AG10803 (cell line): ENCODE measurements around the gene RARRES1.
A peak's percentile ranks its signal among the peaks of the same experiment; 100 is the strongest.

Experiments used
- DNase-seq: peaks from one replicate; pipeline ENCODE4 v3.0.0; 2010; ENCODE audit warnings: low read depth
- H3K4me3 ChIP-seq: 2 replicates; pipeline ENCODE4 v1.5.1; 2011; ENCODE audit warnings: mild to moderate bottlenecking, low read length, control low read depth
- TF ChIP-seq, protein P1 (sequence below): conservative IDR thresholded peaks from 2 replicates; pipeline ENCODE4 v1.5.1; 2011; ENCODE audit warnings: mild to moderate bottlenecking, low read length, control low read depth, inconsistent platforms

RARRES1 gene

DNA sequence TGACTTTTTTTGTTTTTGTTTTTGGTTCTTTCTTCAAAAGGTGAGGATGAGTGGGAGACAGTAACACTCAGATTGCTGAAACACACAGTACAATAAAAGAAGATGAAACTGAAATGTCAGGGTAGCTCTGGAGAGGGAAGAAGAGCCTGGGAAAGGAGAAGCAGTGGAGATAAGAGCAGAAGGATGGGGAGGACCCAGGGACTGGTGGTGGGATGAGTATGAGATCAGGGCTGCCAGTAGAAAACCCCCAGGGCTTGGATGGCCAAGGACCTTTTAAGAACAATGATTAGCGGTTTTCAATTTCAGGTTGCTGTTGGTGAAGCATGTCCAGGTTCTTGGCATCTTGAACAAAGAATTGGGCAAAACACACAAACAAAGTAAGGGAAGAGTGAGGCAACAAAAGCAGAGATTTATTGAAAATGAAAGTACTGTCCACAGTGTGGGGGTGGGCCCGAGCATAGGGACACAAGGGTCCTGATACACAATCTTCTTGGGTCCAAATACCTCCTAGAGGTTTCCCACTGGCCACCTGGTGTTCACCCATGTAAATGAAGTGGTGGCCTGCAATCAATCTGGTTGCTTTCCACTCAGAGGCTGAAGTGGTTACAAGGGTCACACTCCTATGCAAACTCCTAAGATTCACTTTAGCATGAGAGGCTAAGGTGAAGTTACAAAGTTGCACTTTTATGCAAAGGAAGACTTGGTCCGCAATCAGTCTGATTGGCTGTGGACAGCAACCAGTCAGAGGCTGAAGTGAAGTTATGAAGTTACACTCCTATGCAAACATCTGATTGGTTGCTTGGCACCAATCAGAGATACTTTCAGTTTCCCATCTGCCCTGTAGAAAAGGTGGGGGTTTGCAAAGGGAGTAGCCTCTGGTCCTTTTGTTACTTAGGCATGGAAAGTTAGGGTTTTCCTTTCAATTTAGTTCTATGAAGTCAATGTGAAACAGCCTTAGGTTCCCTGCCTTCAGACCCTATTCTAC is 43.5 kb upstream of the RARRES1 start:
- no peak for DNase-seq
- TF ChIP-seq, protein P1, sequence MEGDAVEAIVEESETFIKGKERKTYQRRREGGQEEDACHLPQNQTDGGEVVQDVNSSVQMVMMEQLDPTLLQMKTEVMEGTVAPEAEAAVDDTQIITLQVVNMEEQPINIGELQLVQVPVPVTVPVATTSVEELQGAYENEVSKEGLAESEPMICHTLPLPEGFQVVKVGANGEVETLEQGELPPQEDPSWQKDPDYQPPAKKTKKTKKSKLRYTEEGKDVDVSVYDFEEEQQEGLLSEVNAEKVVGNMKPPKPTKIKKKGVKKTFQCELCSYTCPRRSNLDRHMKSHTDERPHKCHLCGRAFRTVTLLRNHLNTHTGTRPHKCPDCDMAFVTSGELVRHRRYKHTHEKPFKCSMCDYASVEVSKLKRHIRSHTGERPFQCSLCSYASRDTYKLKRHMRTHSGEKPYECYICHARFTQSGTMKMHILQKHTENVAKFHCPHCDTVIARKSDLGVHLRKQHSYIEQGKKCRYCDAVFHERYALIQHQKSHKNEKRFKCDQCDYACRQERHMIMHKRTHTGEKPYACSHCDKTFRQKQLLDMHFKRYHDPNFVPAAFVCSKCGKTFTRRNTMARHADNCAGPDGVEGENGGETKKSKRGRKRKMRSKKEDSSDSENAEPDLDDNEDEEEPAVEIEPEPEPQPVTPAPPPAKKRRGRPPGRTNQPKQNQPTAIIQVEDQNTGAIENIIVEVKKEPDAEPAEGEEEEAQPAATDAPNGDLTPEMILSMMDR, result no peak
- no peak overlapping the region for H3K4me3 ChIP-seq

DNA sequence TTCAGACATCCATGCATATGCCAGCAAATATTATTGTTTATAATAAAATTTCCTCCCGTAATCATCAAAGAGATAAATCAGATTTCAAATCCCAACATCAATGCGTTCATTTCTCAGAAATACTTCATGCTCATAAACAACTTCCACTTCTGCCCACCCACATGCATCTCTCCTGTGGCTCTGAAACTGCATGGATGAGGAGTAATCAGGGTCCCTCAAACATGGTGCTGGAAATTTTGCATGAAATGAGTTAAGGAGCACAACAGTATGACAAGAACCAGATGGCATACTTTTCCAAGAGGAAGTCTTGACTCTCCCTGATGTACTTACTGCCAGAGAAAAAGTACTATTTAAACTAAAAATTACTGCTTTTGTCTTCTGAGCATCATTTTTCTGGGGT is 42.7 kb upstream of the RARRES1 start:
- DNase-seq, result no peak
- no peak overlapping the region for H3K4me3 ChIP-seq
- TF ChIP-seq, protein P1, result no peak

DNA sequence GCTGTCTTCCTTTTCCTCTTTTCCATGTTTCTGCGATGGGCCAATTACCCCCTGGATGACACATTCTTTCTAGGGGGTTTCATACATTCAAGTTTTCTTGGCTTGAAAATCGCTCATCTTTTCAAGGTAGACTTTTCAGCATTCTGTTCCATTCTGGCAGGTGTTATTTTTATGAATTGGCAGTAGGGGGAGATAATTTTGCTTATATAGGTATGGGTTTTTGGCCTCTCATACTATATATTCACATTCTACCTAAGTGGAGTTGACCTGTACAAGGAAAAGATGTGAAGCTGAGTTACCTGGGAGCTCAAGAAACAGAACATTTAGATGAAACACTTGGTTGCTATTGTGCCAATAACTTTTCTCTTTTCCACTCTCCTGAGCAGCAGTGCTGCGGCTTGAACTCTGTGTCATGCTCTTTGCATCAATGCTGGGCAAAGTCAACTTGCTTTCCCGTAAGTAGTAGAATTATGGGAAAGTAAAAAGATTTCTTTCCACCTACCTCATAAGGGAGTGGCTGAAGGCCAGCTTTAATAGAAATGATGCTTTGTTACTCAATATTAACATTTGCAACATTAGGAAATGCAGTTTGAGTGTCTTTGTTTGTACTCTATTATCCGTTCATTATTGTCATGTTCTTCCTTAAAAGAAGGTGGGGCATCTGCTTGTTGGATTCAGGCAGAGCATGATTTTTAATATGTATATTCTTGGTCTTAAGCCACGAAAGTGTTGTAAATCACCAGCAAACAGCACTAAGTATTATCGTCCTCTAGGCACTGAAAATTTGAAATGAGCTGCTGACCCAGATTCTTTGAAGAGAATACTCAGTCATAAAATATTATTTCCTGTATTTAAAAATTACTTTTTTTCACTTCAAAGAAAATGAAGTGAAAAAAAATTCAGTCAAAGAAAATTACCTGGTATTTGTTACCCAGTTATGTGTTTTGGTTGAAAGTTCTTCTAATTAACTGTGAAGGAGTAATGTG is 41.9 kb upstream of the RARRES1 start:
- no peak overlapping the region for H3K4me3 ChIP-seq
- DNase-seq, result peak; percentile 24
- TF ChIP-seq, protein P1, result no peak

DNA sequence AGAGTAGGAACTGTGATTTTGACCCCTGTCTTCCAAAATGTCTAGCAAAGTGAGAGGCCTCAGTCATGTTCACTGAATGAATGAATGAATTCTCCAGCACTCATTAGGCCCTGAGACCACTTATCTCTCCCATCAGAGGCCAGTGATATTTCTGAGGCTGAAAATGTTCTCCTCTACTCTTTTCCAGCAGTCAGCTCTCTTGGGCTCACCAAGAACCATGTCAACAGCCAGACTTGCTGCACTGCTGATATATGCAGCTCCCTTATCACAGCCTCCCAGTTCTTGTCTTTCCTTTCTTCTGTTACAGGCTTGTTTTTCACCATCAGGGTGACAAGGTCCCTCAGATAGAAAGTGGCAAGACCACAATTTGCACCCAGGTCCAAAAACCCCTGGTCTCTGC is 40.9 kb upstream of the RARRES1 start:
- no peak overlapping the region for H3K4me3 ChIP-seq
- no peak for DNase-seq
- TF ChIP-seq, protein P1, result no peak

DNA sequence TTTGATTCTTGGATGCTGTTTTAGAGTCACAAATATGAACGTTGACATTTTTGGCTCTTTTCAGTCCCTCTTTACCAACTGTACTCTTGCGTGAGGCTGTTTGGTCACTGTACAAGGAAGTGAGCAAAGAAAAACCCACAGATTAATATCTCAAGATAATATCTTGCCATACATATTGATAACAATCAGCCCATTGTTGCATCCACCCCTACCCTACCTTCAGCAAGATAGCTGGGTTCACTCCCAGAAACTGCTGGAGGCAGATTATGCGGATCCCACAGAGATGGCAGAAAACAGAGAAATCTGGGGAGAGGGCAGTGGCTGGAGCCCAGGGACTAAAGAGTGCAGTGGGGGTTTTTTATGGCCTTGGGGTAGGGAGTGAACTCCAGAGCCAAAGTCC is 39.7 kb upstream of the RARRES1 start:
- H3K4me3 ChIP-seq, result no peak overlapping the region
- no peak for DNase-seq
- TF ChIP-seq, protein P1, result no peak

DNA sequence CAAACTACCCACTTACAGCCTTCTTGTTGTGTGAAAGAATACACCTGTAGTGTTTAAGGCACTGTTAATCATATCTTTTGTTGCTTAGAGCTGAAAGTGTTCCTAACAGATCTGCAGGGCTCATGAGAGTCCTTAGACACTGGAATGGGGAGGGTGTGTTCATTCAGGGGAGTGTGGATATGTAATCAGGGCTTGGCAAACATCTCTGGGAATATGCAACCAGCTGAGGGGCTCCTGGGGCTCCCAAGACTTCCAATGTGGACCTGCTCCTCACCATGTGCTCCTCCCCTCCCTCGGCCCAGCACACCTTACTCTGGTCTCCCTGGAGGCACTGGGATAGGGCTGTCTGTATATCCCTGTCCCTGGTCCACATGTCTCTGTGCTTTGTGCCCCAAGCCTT is 39.3 kb upstream of the RARRES1 start:
- TF ChIP-seq, protein P1, result no peak
- no peak for DNase-seq
- H3K4me3 ChIP-seq, result no peak overlapping the region
